ENCODE data around the gene TMTC2. TPM values are rescaled to one million over a fixed set of nuclear protein-coding genes. Genes with fewer than 3 reads are reported as not detected.

TMTC2 gene
- total RNA-seq, 1 donor from 2014 or later = 3.6 TPM

DNA sequence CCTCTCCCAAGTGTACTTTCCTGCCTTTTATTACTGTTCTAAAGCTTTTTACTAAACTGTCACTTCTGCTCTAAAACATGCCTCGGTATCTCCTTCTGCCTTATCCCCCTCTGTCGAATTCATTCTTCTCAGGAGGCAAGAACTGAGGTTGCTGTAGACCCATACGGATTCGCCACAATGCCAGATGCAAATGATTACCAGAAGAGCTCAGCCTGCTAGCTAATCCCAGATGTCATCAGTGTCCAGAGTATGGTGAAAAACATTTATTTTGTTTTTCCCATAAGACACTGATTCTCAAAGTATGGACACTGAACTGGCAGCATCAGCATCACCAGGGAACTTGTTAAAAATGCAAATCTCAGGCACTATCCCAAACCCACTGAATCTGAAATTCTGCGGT lies 359.3 kb downstream of the TMTC2 start:
- H3K27me3 Mint-ChIP-seq (ENCODE audit: unreplicated experiment) = no peaks in the 10 kb centered on the region
- H3K4me1 Mint-ChIP-seq (ENCODE audit: unreplicated experiment) = peaks cover 3% of the 10 kb centered on the region
- TF ChIP-seq, protein P1, sequence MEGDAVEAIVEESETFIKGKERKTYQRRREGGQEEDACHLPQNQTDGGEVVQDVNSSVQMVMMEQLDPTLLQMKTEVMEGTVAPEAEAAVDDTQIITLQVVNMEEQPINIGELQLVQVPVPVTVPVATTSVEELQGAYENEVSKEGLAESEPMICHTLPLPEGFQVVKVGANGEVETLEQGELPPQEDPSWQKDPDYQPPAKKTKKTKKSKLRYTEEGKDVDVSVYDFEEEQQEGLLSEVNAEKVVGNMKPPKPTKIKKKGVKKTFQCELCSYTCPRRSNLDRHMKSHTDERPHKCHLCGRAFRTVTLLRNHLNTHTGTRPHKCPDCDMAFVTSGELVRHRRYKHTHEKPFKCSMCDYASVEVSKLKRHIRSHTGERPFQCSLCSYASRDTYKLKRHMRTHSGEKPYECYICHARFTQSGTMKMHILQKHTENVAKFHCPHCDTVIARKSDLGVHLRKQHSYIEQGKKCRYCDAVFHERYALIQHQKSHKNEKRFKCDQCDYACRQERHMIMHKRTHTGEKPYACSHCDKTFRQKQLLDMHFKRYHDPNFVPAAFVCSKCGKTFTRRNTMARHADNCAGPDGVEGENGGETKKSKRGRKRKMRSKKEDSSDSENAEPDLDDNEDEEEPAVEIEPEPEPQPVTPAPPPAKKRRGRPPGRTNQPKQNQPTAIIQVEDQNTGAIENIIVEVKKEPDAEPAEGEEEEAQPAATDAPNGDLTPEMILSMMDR (IDR thresholded peaks at IDR 0.05; ENCODE audit: unreplicated experiment) = no peak
- no peaks in the 10 kb centered on the region for H3K36me3 Mint-ChIP-seq (ENCODE audit: low read depth, unreplicated experiment)
- H3K27ac Mint-ChIP-seq (ENCODE audit: unreplicated experiment) = no peak overlapping the region
- H3K9me3 Mint-ChIP-seq (ENCODE audit: unreplicated experiment) = no peaks in the 10 kb centered on the region
- H3K4me3 Mint-ChIP-seq (ENCODE audit: unreplicated experiment) = no peak overlapping the region
- DNase-seq (ENCODE audit: low spot score) = no peak

DNA sequence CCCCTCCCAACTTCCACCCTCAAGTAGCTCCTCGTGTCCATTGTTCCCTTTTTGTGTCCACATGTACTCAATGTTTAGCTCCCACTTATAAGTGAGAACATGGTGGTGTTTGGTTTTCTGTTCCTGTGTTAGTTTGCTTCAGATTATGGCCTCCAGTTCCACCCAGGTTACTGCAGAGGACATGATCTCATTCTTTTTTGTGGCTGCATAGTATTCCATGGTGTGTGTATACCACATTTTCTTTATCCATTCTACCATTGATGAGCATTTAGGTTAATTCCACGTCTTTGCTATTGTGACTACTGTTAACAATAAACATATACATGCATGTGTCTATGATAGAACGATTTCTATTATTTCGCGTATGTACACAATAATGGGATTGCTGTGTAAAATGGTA lies 362.6 kb downstream of the TMTC2 start:
- Mint-ChIP-seq H3K36me3 (ENCODE audit: low read depth, unreplicated experiment) (no peaks in the 10 kb centered on the region), H3K27me3 (ENCODE audit: unreplicated experiment) (no peaks in the 10 kb centered on the region), H3K9me3 (ENCODE audit: unreplicated experiment) (no peaks in the 10 kb centered on the region)

DNA sequence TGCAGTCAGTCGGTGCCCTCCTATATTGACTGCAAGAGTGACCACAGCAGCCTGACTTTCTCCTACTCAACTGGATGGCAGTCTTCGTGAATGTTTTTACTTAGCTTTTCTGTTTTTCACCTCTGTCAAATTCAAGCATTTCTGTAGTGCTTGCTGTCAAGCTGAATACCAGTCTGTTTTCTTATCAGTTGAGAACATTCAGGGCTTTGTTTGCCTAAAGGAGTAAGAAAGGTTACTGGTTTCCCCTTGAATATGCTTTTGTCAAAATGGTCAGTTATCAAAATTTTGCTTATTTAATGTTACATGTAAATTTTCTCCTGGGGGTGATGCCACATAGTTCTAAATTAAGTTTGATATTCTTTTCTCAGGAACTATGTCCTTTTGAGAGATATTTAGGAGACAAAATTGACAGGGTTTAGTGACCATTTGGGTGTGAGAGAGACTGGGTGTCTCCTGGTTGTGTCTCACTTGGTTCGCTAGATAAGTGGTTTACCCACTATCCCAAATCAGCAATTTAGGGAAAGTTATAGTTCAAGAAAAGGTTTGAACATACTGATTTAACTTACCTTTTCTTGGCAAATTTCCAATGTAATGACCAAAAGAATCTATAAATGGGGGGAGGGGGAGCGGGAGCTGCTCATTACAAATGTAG lies 366.3 kb downstream of the TMTC2 start:
- no peaks in the 10 kb centered on the region for H3K9me3 Mint-ChIP-seq (ENCODE audit: unreplicated experiment)
- H3K36me3 Mint-ChIP-seq (ENCODE audit: low read depth, unreplicated experiment) = no peaks in the 10 kb centered on the region
- H3K27me3 Mint-ChIP-seq (ENCODE audit: unreplicated experiment) = no peaks in the 10 kb centered on the region
- TF ChIP-seq, protein P1 (IDR thresholded peaks at IDR 0.05; ENCODE audit: unreplicated experiment) = no peak
- DNase-seq (ENCODE audit: low spot score) = no peak
- peaks cover 8% of the 10 kb centered on the region for H3K4me1 Mint-ChIP-seq (ENCODE audit: unreplicated experiment)
- H3K27ac Mint-ChIP-seq (ENCODE audit: unreplicated experiment) = peak overlapping the region; percentile 73
- H3K4me3 Mint-ChIP-seq (ENCODE audit: unreplicated experiment) = no peak overlapping the region

More for the DNA sequence above, 362.6 kb downstream of the TMTC2 start:
- peaks cover 8% of the 10 kb centered on the region for H3K4me1 Mint-ChIP-seq (ENCODE audit: unreplicated experiment)
- H3K27ac Mint-ChIP-seq (ENCODE audit: unreplicated experiment) = no peak overlapping the region
- TF ChIP-seq, protein P1 (IDR thresholded peaks at IDR 0.05; ENCODE audit: unreplicated experiment) = no peak
- no peak overlapping the region for H3K4me3 Mint-ChIP-seq (ENCODE audit: unreplicated experiment)
- no peak for DNase-seq (ENCODE audit: low spot score)

DNA sequence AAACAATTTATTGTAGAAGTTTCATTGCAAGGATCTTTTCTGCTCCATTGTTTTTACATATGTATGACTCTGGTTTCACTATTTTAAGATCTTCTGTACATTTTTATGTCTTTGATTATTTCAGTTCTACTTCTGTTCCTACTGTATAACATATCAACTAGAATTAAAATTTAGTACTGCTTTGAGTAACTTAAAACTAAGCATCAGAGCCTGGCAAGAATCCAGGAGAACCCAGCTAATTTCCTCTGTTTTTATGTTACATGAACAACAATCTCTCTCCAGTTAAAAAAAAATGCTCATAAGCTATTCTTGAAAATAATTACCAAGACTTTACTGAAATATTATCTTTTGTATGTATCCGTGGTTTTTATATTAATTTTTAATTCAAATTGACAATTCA lies 370.7 kb downstream of the TMTC2 start:
- DNase-seq (ENCODE audit: low spot score) = no peak
- H3K27me3 Mint-ChIP-seq (ENCODE audit: unreplicated experiment) = no peaks in the 10 kb centered on the region
- no peak overlapping the region for H3K4me3 Mint-ChIP-seq (ENCODE audit: unreplicated experiment)

DNA sequence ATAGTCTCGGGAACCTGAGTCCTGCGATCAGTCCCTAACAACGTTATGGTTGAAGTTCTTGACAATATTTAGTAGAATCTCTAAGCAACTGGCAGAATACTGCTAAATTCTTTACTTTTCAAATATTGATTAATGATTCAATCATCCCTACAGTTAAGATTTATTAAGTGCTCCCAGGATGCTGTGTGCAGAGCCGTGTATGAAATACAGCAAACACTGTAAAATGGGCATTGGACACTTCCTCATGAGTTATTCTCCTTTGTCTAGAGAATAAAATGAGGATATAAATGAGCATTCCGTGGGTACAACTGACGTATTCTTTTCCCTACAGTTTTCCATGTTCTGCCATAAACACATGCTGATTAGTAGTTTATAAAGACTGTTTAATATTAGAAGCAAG lies 372.4 kb downstream of the TMTC2 start:
- TF ChIP-seq, protein P1 (IDR thresholded peaks at IDR 0.05; ENCODE audit: unreplicated experiment) = no peak
- H3K27ac Mint-ChIP-seq (ENCODE audit: unreplicated experiment) = no peak overlapping the region
- H3K4me1 Mint-ChIP-seq (ENCODE audit: unreplicated experiment) = no peaks in the 10 kb centered on the region
- DNase-seq (ENCODE audit: low spot score) = no peak
- no peaks in the 10 kb centered on the region for H3K36me3 Mint-ChIP-seq (ENCODE audit: low read depth, unreplicated experiment)
- no peak overlapping the region for H3K4me3 Mint-ChIP-seq (ENCODE audit: unreplicated experiment)
- no peaks in the 10 kb centered on the region for H3K9me3 Mint-ChIP-seq (ENCODE audit: unreplicated experiment)
- no peaks in the 10 kb centered on the region for H3K27me3 Mint-ChIP-seq (ENCODE audit: unreplicated experiment)

More for the DNA sequence above, 370.7 kb downstream of the TMTC2 start:
- H3K9me3 Mint-ChIP-seq (ENCODE audit: unreplicated experiment) = no peaks in the 10 kb centered on the region
- H3K4me1 Mint-ChIP-seq (ENCODE audit: unreplicated experiment) = peaks cover 6% of the 10 kb centered on the region
- no peaks in the 10 kb centered on the region for H3K36me3 Mint-ChIP-seq (ENCODE audit: low read depth, unreplicated experiment)
- TF ChIP-seq, protein P1 (IDR thresholded peaks at IDR 0.05; ENCODE audit: unreplicated experiment) = no peak
- no peak overlapping the region for H3K27ac Mint-ChIP-seq (ENCODE audit: unreplicated experiment)
